ENCODE data around the gene USP36. TPM values are rescaled to one million over a fixed set of nuclear protein-coding genes. Genes with fewer than 3 reads are reported as not detected.

USP36 gene
- total RNA-seq, 1 donor from 2014 or later = 64.7 TPM

- no peak overlapping the region for H3K4me3 ChIP-seq (ENCODE audit: low read depth, low read length)
- TF ChIP-seq, protein P1, sequence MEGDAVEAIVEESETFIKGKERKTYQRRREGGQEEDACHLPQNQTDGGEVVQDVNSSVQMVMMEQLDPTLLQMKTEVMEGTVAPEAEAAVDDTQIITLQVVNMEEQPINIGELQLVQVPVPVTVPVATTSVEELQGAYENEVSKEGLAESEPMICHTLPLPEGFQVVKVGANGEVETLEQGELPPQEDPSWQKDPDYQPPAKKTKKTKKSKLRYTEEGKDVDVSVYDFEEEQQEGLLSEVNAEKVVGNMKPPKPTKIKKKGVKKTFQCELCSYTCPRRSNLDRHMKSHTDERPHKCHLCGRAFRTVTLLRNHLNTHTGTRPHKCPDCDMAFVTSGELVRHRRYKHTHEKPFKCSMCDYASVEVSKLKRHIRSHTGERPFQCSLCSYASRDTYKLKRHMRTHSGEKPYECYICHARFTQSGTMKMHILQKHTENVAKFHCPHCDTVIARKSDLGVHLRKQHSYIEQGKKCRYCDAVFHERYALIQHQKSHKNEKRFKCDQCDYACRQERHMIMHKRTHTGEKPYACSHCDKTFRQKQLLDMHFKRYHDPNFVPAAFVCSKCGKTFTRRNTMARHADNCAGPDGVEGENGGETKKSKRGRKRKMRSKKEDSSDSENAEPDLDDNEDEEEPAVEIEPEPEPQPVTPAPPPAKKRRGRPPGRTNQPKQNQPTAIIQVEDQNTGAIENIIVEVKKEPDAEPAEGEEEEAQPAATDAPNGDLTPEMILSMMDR (IDR thresholded peaks at IDR 0.05; ENCODE audit: insufficient read depth, low read length, poor library complexity, severe bottlenecking) = no peak
- peaks cover 5% of the 10 kb centered on the region for H3K36me3 ChIP-seq (ENCODE audit: control insufficient read depth, insufficient read depth, low read length)
- no peaks in the 10 kb centered on the region for H3K27me3 ChIP-seq (ENCODE audit: control insufficient read depth, insufficient read depth, low read length)
- DNase-seq (ENCODE audit: low read depth) = no peak
Measured at GRCh38 chr17:78803186-78803845, 37.3 kb downstream of the USP36 start.

DNA sequence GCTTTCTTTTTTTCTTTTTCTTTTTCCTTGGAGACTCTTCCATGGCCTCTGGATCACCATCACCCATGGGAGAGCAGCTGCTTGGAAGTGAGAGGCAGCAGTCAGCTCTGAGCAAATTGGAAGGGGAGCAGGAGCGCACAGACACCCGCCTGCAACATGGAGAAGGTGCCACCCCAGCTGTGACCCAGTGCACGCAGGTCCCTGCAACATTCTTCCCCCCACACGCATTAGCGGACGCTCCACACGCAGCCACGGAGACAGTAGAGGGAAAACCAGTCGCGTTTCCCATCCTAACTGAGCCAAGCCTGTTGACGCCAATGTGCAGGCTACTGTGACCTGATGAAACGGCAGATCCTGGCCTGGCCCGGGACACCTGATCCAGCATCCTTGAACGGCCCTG lies 38.2 kb downstream of the USP36 start:
- no peak overlapping the region for H3K4me3 ChIP-seq (ENCODE audit: low read depth, low read length)
- H3K27me3 ChIP-seq (ENCODE audit: control insufficient read depth, insufficient read depth, low read length) = no peaks in the 10 kb centered on the region
- peaks cover 6% of the 10 kb centered on the region for H3K36me3 ChIP-seq (ENCODE audit: control insufficient read depth, insufficient read depth, low read length)
- DNase-seq (ENCODE audit: low read depth) = no peak
- TF ChIP-seq, protein P1 (IDR thresholded peaks at IDR 0.05; ENCODE audit: insufficient read depth, low read length, poor library complexity, severe bottlenecking) = no peak

GRCh38 chr17:78802008-78802407 lies 38.6 kb downstream of the USP36 start:
- TF ChIP-seq, protein P1 (IDR thresholded peaks at IDR 0.05; ENCODE audit: insufficient read depth, low read length, poor library complexity, severe bottlenecking) = no peak
- DNase-seq (ENCODE audit: low read depth) = no peak
- Histone ChIP-seq H3K27me3 (ENCODE audit: control insufficient read depth, insufficient read depth, low read length) (no peaks in the 10 kb centered on the region), H3K4me3 (ENCODE audit: low read depth, low read length) (no peak overlapping the region), H3K36me3 (ENCODE audit: control insufficient read depth, insufficient read depth, low read length) (peaks cover 5% of the 10 kb centered on the region)

DNA sequence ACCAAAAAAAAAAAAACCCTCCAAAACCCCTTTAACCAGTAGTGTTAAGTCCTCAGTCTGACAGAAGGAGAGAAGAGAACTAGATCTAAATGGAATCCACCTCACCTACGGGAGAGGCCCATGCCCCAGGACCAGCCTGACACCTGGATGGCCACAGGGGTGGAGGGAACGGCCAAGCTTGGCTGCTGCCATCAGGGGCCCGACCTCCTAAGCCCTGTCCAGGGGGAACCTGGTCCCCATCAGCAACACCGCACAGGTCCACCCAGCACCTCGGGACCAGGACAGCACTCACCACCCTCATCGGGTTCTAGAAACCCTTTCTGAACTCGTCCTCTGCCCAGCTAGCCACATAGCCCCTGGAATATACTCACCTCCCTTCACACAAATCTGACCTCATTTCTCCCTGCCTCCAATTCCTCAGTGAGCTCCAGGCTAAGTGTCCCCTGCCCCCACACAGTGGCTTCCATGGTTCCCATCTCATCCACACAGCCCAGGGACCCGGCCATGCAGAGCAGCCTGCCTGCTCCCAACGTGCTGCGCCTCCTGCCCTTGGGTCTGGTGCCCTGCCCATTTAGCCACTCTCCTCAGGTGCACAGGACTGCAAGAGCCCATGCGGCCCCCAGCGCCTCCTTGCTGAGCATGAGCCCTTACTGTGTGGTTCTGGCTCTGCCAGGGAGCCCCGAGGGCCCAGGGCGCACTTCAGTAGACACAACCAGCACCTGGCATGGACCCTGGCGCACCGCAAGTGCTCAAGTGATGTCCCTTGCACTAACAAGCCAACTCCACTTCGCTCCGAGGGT lies 40.3 kb downstream of the USP36 start:
- Histone ChIP-seq H3K4me3 (ENCODE audit: low read depth, low read length) (no peak overlapping the region), H3K27me3 (ENCODE audit: control insufficient read depth, insufficient read depth, low read length) (no peaks in the 10 kb centered on the region), H3K36me3 (ENCODE audit: control insufficient read depth, insufficient read depth, low read length) (peaks cover 5% of the 10 kb centered on the region)
- DNase-seq (ENCODE audit: low read depth) = no peak
- TF ChIP-seq, protein P1 (IDR thresholded peaks at IDR 0.05; ENCODE audit: insufficient read depth, low read length, poor library complexity, severe bottlenecking) = no peak

GRCh38 chr17:78798695-78799559 lies 41.7 kb downstream of the USP36 start:
- H3K27me3 ChIP-seq (ENCODE audit: control insufficient read depth, insufficient read depth, low read length) = no peaks in the 10 kb centered on the region
- H3K36me3 ChIP-seq (ENCODE audit: control insufficient read depth, insufficient read depth, low read length) = peaks cover 5% of the 10 kb centered on the region
- H3K4me3 ChIP-seq (ENCODE audit: low read depth, low read length) = no peak overlapping the region
- TF ChIP-seq, protein P1 (IDR thresholded peaks at IDR 0.05; ENCODE audit: insufficient read depth, low read length, poor library complexity, severe bottlenecking) = no peak
- DNase-seq (ENCODE audit: low read depth) = no peak
